KMS-11 (cell line): Measurements from ENCODE around the gene CRISP1.

Source experiments
- H2AFZ ChIP-seq: fragments of 200-600 bp; sonication (generic); 2 replicates; pipeline ENCODE4 v1.6.1; 2016; ENCODE audit warnings: antibody characterized with exemption, mixed run types, low read depth
- H3K27ac ChIP-seq: fragments of 200-600 bp; sonication (generic); 2 replicates; pipeline ENCODE4 v1.6.1; 2016; ENCODE audit warnings: mild to moderate bottlenecking, mixed run types
- H3K27me3 ChIP-seq: fragments of 200-600 bp; sonication (generic); 2 replicates; pipeline ENCODE4 v1.6.1; 2017; ENCODE audit warnings: mild to moderate bottlenecking, low read depth, mixed run types, moderate library complexity; ENCODE audit not compliant: insufficient read depth
- H3K36me3 ChIP-seq: fragments of 200-600 bp; sonication (generic); 2 replicates; pipeline ENCODE4 v1.6.1; 2017; ENCODE audit warnings: mild to moderate bottlenecking, mixed run types; ENCODE audit not compliant: insufficient read depth
- H3K4me1 ChIP-seq: fragments of 200-600 bp; sonication (generic); 2 replicates; pipeline ENCODE4 v1.6.1; 2016; ENCODE audit warnings: mild to moderate bottlenecking, low read depth, mixed run types; ENCODE audit not compliant: poor library complexity, severe bottlenecking
- H3K4me2 ChIP-seq: fragments of 200-600 bp; sonication (generic); 2 replicates; pipeline ENCODE4 v1.7.0; 2016; ENCODE audit warnings: mild to moderate bottlenecking, mixed run types
- H3K4me3 ChIP-seq: fragments of 200-600 bp; sonication (generic); IDR thresholded peaks from 2 replicates; pipeline ENCODE4 v1.6.1; 2017; ENCODE audit warnings: low read depth, low read length, mixed read lengths; ENCODE audit not compliant: insufficient read depth
- H3K79me2 ChIP-seq: fragments of 200-600 bp; sonication (generic); 2 replicates; pipeline ENCODE4 v1.6.1; 2016; ENCODE audit warnings: low read depth, mixed run types; ENCODE audit not compliant: insufficient read depth
- H3K9ac ChIP-seq: fragments of 200-600 bp; sonication (generic); 2 replicates; pipeline ENCODE4 v1.6.1; 2016; ENCODE audit warnings: mild to moderate bottlenecking, mixed run types
- H4K20me1 ChIP-seq: fragments of 200-600 bp; sonication (generic); 2 replicates; pipeline ENCODE4 v1.6.1; 2016; ENCODE audit warnings: mild to moderate bottlenecking, mixed run types; ENCODE audit not compliant: insufficient read depth
- CTCF ChIP-seq: fragments of 200-600 bp; sonication (generic); conservative IDR thresholded peaks from 2 replicates; pipeline ENCODE4 v1.6.1; 2017; ENCODE audit warnings: low read depth, mild to moderate bottlenecking, antibody characterized with exemption, low read length, moderate library complexity, mixed read lengths

CRISP1 gene

DNA sequence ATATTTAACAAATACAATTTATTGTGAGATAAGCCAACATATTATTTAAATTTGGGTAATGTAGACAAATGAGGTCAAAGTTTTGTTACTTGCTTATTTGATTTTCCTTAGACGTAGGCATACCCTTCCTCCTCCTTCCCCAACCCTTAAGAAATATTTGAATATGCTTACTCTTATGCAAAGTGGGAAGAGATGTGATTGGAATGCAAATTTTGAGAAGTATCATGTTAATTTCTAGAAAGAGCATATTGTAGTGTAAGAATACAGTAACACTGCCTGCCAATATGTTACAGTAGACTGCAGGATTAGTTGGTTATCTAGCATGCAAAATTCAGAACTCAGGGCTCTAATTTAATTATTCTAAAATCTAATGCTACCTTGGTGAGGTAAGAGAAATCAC lies 32.9 kb downstream of the CRISP1 start:
- no peak overlapping the region for H2AFZ ChIP-seq
- no peaks in the 10 kb centered on the region for H4K20me1 ChIP-seq
- TF ChIP-seq CTCF = no peak
- H3K27me3 ChIP-seq = no peaks in the 10 kb centered on the region
- no peak overlapping the region for H3K4me3 ChIP-seq
- H3K4me1 ChIP-seq = peaks cover under 1% of the 10 kb centered on the region
- no peaks in the 10 kb centered on the region for H3K79me2 ChIP-seq
- H3K4me2 ChIP-seq = no peak overlapping the region
- no peaks in the 10 kb centered on the region for H3K36me3 ChIP-seq
- no peak overlapping the region for H3K9ac ChIP-seq
- no peak overlapping the region for H3K27ac ChIP-seq

DNA sequence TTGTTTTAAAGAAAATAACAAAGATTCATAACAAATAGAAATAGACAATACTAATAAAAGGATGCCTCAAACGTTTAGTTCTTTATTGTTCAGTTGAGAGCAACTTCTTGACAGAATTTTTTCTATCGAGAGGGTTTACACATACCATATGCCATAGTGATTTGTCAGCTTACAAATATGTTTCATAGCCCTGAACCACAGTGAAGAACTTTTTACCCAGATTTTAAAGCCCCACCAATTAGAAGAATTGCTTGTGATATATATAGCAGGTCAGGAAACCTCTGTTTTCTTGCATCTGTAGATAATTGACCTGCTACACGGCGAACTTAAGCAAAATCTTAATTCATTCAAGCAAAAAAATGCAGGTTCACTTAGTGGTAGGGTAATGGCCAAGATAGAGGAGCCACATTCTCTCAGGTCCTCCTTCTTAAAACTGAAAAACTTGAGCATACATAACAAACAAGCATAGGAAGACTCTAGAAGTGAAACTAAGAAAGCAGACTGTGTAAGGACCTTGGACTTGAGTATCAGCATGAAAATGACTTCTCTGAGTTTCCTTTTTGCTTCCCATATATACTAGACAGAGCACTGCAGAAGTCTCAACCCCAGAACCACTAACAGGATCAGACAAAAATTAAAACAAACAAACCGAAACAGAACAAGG lies 39.5 kb downstream of the CRISP1 start:
- Histone ChIP-seq H3K27me3 (no peaks in the 10 kb centered on the region), H3K4me1 (peaks cover 30% of the 10 kb centered on the region), H3K79me2 (no peaks in the 10 kb centered on the region), H3K9ac (peak overlapping the region; percentile 68), H3K36me3 (no peaks in the 10 kb centered on the region), H2AFZ (peak overlapping the region; percentile 62), H3K4me2 (peak overlapping the region; percentile 59), H3K4me3 (no peak overlapping the region), H4K20me1 (no peaks in the 10 kb centered on the region), H3K27ac (peak overlapping the region; percentile 81)
- TF ChIP-seq CTCF = no peak

DNA sequence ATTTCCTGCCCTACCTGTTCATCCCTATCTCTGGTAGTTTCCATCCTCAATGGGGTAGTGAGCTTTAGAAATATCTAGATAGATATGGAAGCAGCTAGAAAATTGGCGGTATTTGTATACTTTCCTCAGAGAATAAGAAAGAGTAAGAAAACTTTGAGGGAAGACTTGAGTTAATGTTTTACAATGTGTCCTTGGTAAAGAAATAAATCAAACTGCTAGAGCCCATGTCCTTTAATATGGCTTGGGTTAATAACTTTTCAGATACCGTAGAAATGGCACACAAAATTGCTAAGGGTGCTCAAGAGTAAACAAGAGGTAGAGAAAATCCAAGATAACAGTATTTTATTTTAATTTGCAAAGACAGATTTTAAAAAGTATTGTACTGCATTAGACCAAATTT lies 51.2 kb downstream of the CRISP1 start:
- H3K27me3 ChIP-seq = no peaks in the 10 kb centered on the region
- no peak for TF ChIP-seq CTCF
- no peak overlapping the region for H3K4me3 ChIP-seq
- no peaks in the 10 kb centered on the region for H3K79me2 ChIP-seq
- H3K4me2 ChIP-seq = no peak overlapping the region
- H3K36me3 ChIP-seq = no peaks in the 10 kb centered on the region
- H3K4me1 ChIP-seq = peaks cover 6% of the 10 kb centered on the region
- H4K20me1 ChIP-seq = no peaks in the 10 kb centered on the region
- no peak overlapping the region for H2AFZ ChIP-seq
- no peak overlapping the region for H3K27ac ChIP-seq
- no peak overlapping the region for H3K9ac ChIP-seq

DNA sequence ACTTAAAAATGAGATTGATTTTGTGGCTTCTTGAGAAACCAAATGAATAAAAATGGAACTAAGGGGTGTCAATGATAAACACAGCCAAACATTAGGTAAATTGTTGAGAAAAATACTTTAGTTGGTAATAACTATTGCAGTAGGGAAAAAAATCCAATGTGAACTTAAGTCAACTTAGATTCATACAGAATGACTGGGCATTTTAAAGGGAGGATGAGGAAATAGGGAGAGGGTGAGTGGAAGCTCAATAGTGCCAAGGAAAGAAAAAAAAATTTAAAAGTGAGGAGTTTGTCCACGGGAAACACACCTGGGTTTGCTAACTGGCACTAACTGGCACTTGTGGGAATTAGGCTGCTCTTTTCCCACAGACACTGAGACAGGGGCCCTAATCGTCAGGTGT lies 53.1 kb downstream of the CRISP1 start:
- Histone ChIP-seq H4K20me1 (no peaks in the 10 kb centered on the region), H3K9ac (no peak overlapping the region), H3K27ac (no peak overlapping the region), H3K79me2 (no peaks in the 10 kb centered on the region), H2AFZ (no peak overlapping the region), H3K4me1 (peaks cover 16% of the 10 kb centered on the region), H3K27me3 (no peaks in the 10 kb centered on the region), H3K4me2 (no peak overlapping the region), H3K4me3 (no peak overlapping the region), H3K36me3 (no peaks in the 10 kb centered on the region)
- no peak for TF ChIP-seq CTCF
